HG03175 (cell line): ENCODE results near the gene NDUFA11.

Experiments
- ATAC-seq: cut with Tn5 transposase; IDR thresholded peaks from one replicate; pipeline ENCODE4 v1.9.1; 2021; ENCODE audit warnings: mild to moderate bottlenecking, moderate library complexity; ENCODE audit not compliant: unreplicated experiment

NDUFA11 gene

DNA sequence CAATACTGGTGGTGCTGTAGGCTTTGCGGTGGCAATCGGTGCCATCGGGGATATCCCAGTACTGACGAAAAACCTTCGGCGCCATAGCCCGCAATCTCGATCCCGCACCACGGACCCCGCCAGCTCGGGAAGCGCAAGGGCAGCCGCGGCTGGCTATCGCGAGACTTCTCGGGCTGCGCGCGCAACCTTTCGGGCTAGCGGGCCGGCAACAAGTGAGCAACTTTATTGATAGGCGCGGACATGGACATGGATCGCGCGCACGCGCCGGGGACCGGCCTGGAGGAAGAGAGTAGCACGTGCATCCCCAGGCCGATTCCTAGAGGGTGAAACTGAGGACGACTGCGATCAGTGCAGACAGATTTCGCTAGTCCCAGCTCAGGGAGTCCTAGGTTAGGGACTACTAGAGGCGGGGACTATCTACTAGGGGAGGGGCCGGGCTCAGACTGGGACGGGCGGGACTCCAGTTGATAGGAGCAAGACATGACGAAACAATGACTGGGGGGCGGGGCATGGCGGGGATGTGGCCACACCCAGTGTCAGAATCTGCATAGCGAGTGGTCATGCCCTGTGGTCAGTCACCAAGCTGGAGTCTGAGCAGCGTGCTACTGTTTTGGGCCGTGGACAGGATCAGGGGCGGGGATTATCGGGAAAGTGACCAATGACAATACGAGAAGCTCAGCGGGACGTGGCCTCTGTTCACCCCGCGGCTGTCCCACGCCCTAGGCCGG lies at the start of gene NDUFA11:
Gene NDUFA11 (minus strand): TSS at position 167 of the 728 bp plus-strand sequence. CDS start 82 bp downstream, at position 85.
- peak; percentile 34 for ATAC-seq

DNA sequence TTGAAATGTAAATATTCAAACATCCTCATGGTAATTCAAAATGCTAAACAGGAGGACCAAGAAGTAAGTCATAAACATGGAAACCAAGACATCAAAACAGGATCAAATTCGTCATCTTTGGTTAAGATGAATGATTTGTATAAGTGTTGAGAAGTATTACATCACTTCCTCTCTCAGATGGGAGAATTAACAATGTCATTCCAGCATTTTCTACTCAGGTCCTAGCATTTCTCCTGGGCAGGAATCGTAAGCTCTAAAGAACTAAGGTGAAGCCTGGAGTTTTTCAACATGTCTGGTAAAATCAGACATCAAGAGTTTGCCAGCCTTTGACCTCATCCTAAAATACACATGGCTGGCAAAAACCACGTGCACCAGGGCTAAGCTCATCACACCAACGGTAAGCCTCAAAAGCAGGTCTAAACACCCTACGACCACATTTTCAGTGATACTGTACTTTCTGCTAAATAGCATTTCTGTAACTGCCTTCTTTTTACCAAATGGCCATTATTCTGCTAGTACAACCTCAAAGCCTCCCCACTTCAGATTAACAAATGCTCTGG lies 49.5 kb upstream of the NDUFA11 start:
- no peak for ATAC-seq

DNA sequence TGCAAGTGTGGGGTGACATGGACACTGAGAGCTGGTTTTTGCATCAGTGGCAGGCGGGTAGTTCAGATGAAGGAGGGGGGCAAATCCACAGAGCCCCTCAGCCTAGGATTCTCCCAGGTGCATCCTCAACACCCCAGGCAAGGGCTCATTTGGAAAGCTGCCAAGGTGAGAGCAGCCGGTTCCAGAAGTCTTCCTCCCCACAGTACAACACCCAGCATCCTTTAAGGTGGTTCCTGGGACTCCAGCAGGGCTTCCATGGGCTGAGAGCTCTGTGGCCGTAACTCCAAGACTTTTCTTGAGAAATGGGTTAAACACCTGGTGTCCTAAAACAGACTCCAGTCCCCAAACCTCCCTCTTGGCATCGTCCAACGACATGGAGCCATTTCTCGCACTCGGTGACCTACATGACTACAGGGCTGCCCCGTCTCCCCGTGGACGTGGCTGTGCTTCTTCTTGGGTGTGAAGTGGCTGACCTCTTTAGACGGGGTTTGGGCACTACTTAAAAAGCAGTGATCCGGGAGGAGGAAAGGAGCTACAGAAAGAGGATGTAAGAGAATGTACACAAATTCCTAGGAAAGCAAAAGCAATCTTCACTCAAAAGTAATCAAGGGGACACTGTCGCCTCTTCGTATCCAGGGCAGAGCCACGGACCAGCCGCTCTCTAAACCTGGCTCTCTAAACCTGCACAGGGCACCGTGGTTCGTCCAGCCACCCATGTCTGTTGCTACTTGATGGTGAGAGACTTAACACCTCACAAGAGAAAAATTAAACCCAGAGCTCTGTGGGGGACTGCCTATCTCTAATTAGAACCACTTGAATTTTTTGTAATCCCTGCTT lies 48.8 kb upstream of the NDUFA11 start:
- ATAC-seq: no peak

DNA sequence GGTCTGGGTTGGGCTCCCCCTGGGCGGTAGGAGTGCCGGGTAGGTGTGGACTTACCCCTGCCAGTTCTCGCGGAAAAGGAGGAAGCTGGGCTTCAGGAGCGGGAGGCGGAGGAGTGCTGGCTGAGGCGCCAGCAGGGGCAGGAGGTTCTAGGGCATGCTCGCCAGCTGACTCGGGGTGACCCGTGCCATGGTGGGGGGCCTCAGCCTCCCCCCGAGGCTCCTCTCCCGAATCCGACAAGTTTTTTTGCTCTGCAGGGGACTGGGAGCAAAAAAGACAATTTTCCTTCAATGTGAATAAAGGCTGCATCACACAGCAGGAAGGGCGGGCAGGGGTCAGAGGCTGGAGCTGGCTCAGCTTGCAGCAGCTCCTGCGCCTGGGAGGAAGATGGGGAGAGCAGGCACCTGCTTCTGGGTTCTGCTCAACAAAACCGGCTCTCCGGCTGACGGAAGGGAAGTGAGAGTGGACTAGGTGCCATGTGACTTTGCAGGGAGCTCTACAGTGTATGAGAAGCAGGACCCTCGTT lies 47.8 kb upstream of the NDUFA11 start:
- ATAC-seq: no peak

DNA sequence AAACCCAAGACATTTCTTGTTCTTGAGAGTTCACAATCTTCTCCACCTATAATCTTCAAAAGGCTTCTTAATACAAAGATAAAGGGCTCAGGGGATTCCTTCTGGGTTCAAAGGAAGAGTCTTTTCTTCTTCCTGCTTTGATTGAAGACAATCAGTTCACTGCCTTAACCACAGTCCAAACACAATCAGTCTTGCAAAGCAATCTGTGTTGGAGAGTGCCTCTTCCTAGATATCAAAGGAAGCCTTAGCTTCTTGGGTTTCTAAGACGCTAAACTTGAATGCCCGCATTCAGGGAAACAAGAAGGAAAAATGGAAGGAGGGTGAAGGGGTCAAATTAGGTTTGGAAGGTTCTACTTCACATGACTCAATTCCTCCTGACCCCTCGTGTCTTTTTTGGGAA lies 47.2 kb upstream of the NDUFA11 start:
- no peak for ATAC-seq

DNA sequence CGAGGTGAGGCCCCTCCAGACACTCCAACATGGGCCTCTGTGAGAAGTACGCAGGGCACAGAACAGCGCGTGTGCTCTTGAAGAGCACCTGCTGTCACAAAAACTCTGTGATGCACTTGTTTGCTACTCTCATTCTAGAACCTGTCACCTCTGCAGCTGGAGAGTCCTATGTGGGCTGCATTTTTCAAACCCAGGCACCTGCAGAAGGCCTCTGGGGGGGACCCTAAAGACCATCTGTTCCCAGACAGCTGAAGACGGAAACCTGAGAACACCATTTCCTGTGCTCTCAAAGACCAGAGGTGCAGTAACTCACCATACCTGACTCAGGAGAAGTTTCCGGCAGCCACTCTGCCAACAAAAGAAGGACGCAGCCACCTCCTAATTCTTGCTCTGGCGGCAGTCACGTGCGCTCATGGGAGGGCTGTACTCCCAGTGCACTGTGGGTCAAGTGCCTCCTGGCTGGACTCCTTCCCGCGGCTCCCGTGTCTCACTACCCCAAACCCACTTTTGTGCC lies 46.3 kb upstream of the NDUFA11 start:
- no peak for ATAC-seq

DNA sequence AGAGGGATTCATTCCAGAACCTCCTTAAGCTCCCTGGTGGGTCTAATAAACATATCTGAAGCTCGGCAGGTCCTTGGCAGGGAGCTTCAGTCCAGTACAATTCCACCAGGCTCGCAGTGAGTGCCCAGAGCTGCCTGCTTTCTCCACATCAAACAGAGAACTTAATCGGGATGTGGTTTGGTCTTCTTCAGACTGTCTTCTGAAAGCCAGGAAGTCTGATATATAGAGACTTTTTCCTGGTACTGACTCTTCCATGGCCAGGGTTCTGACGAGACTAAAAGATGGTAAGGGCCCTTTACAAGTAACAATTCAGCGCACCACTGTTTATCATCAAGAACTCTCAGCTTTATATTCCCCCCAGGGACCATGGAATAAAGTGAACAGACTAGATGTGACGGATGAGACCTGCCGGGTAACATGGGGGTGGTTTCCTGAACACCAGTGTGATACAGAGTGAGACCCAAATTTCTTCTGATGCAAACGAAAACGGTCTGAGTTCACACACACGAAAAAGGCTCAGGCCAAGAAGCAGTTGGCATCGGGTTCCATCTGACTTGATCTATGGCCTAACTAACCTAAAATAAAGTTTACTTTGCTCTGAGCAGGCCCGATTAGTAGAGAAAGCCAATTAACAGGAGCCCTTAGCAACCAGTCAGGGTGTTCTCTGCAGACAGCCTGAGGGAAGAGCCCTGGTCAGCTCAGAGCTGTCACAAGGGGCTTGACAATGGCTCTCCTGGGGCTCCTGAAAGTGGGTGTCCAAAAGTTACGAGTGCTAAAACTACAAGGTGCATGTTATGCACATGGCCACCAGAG lies 45.4 kb upstream of the NDUFA11 start:
- no peak for ATAC-seq

DNA sequence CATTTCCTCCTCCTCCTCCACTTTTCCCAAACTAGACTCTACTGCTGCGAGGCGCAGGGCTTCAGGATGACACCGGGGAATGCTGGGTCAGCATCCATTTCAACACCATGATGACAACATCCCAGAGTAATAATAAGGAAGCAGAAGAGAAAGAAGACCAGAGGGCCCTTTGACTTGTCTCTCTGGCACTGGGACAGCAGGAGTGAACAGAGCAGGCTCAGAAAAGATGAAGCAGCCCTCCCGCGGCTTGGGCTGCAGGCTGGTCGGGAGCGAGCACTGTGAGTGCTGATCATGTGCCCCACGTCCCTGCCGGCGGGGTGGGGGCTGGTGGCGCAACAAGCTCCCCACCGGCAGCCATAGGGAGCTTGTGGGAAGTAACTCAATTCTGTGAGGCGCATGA lies 43.8 kb upstream of the NDUFA11 start:
- ATAC-seq: no peak

DNA sequence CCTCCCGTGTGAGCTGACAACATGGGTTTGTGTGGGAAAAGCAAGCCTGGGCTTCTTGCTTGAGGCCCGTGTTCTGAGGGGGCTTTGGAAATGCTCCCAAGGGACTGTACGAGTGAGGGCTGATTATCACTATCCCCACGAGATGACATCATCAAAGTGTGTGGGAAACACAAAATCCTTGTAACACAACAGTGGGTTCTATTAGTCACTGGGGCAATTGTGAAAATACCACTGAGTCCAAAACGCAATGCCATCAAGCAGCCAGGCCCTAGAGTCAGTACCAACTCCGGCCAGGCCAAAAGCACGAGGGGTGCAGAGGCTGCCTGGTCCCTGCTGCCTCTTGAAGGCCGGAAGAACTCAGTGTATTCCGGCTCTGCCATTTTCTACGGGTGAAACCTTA lies 40.0 kb upstream of the NDUFA11 start:
- ATAC-seq: no peak

DNA sequence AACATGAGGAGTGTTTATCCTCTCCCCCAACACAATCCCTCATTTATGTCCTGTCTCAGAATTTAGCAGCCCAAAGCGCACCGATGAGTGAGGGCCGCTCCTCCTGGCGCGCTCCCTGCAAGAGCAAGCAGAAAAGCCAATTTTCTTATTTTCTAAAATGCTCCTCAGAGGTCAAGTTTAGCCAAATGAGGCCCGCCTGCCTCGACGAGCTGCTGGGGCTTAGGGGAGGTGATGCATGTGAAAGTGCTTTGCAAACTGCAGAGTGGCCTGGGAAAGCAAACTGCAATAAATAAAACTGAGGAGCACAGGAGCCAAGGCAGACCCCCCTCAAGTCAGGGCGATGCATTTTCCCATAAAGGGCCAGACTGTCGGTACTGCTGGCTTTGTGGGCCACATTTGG lies 39.5 kb upstream of the NDUFA11 start:
- ATAC-seq: no peak

DNA sequence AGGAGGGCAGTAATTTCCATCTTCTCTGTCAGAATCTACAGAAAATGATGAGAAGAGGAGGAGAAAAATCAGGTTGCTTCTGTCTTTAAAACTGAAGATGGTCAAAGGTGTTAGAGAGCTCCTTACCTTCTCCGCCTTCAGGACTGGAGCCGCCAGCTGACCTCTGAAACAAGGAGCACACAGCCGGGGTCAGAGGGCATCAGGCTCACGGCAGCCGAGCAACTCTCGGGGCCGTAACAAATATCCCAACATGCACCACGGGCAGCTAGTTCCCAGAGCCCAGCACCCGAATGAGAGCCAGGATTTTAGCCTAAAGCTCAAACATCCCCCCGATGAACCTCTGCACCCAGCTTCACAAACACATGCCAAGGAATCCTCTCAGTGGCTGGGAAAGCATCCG lies 38.1 kb upstream of the NDUFA11 start:
- no peak for ATAC-seq

DNA sequence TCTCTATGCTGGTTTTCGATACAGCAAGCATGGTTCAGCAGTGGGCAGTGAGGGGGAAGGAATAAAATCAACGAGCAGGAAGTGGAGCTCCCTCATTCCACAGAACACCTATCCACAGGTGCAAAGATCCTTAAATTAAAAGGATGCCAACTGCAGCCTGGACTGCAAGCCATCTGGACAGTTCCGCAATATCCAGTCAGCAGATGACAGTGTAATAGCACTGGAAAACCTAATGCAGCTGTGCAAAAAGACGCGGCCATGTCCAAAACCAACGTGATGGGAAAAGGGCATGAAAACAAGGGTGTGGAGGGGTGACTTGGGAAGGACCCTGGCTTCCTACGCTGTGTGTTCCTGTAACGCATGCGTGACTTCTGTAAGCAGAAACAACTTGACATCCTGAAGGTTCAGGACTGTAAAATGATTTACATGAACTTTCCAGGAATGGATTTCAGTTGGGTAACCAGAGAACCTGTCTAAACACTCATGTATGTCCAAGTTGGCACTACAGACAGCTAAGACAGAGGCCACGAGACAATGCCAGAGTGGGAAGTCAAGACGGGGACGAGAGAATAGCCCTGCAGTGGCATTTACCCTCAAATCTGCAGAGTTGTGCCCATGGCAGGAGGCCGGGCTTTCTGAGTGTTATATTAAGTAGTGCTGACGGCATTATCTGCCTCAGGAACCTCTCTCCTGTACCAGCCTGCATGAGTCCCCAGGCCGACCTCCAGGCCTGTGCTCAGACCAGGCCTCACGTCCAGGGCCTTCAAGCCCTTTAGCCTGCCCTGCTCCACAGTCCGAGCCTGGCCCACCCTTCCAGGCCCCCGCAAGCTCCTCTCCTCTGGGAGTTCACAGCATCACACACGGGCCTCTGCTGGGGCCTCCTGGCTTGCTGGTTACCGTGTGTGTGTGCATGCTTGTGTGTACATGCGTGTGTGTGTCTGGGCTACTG lies 36.9 kb upstream of the NDUFA11 start:
- ATAC-seq: no peak

DNA sequence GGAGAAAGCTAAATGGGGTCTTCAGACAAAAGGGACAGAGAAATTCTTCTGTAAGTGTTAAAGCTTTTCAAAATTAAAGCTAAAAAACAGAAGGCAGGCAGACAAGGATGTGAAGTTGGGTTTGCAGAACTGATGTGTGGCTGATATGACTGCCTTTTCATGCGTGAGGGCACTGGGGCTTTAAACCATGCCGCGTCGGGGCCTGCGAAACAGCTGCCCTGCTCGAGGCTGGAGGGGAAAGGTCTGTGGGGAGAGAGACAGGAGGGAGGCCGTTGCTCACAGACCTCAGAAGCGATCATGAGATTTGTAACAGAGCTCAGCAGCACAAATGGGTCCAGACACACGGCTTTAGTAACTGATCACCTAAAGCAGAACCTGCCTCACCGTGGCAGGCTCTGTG lies 34.0 kb upstream of the NDUFA11 start:
- ATAC-seq: no peak

DNA sequence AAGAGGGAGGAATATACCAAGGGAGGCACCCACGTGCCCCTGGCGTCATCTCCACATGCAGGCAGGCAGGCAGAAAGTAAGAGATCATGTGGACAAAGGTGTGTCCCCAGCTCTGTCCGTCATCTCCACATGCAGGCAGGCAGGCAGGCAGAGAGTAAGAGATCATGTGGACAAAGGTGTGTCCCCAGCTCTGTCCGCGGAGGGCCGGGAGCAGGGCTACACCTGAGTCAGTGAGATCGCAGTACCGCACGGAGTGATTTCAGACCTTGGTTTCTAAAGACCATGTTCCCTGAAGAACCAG lies 32.7 kb upstream of the NDUFA11 start:
- no peak for ATAC-seq

DNA sequence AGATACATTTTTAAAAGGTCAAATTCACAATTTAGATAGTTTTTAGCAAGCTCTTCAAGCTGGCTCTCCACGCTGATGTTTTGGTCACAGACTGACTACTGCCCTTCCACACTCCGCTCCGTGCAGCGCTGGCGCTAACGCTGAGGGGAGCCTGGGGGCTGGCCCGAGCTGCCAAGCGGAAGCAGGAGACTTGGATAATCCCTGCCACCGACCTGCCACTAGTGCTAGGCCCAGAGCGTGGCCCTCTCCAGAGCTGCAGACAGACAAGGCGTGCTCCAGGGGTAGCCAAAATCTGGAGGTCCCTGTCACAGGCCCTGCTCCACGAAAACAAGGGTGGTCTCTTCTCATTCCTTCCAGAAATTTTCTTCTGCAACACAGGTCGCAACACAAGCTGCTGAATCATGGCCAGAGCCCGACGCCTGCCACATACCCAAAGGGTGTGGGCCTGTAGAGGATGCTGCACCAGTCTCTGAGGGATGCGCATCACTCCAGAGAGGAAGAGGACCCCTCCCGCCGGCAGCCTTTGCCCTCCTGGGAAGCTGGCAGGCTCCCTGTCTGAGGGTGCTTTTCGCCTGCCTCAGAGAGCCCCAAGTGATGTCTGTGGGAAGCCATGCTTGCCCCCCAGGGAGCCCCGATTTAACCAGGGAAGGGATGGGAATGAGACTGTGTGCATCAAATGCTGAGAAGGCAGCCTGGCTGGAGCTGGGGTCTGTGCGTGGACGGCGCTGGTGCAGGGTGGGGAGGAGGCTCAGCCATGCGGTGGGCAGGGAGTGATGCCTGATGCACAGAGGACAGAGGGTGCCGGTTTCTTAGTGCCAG lies 32.1 kb upstream of the NDUFA11 start:
- no peak for ATAC-seq

DNA sequence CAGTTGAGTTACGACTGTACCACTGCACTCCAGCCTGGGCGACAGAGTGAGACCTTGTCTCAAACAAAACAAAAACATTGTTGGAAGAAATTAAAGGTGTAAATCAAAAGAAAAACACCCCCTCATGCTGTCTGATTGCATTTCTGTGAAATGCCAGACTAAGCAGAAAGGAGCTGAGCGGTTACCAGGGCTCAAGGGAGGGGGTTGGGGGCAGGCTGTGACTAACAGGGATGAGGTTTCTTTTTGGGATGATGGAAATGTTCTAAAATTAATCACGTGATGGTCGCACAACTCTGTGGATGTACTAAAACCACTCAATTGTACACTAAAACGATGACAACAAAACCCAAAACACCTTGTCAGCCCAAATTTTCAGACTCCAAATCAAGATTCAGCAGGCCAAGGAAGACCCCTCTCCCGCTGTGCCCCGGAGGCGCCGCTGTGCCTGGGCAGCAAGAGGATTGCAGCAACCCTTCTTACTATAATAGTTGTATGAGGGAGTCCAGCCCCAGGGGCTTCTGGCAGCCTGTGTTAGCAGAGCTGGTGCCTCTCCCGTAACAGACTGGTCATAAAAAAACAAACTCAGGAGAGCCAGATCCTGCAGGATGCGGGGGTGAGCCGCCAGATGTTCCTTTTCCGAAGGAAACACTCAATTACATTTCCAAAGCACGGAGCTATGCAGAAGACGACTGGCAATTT lies 31.3 kb upstream of the NDUFA11 start:
- no peak for ATAC-seq

DNA sequence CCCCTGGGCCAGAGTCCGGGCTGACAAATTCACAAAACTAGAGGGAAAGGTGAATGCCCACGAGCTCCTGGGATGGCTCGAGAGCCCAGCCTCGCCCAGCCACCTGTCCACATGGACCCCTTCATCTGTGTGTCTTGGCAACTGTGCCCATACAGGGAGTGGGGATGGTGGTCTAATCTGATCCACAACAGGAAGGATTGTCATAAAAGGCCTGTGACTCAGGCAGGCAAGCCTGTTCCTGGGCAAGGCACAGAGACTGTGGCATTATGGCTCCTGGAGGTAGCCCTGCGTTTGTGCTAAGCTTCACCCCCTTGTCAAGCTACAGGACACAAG lies 30.4 kb upstream of the NDUFA11 start:
- ATAC-seq: no peak

DNA sequence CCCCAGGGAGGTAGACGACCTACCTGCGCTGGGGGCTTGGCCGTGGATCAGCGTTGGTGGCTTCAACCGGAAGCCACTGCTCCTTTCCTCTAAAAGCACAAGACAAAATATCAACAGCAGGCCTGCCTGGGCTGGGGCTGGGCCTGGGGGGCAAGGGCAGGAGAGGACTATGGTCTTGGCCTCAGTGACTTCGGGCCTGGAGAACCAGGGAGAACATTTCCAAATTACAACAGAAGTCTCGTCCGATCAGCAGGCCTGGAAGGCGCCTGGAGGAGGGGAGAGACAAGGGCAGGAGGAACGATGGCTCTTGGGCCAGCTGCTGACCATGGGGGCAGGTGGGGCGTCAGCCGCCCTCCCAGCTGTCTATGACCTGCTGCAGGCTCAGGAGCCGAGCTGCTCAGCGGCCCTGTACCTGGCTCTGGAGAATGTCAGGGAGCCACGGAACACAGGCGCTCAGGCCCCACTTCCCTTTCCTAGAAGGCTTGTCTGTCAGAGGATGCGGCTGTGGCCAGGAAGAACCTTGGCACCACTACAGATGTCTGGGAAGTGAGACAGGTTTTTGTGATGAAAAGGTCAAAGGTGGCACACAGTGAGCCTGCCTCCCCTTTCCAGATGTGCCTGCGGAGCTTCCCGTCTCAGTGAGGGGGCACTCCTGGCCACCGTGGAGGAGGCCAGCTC lies 29.9 kb upstream of the NDUFA11 start:
- no peak for ATAC-seq
